ENCODE measurements around the gene LENG9.

- TF ChIP-seq EZH2 (conservative IDR thresholded peaks at IDR 0.05; ENCODE audit: low read depth, low read length): no peak
- no peak for TF ChIP-seq MAX (IDR thresholded peaks at IDR 0.05)
- TF ChIP-seq RXRA (CRISPR knock-in tag; IDR thresholded peaks at IDR 0.05): no peak
Observed at GRCh38 chr19:54432144-54432738, 31.3 kb downstream of the LENG9 start.

All from HepG2 (cell line).